ENCODE data around the gene RARRES2.

- TF ChIP-seq EP300 (IDR thresholded peaks at IDR 0.05): no peak
- TF ChIP-seq POLR2AphosphoS5 (IDR thresholded peaks at IDR 0.05): no peak
- TF ChIP-seq POLR2A (IDR thresholded peaks at IDR 0.05; ENCODE audit: low read depth): no peak
These were observed 19.7 kb downstream of the RARRES2 start for GRCh38 chr7:150321788-150322113.

Measured in esophagus muscularis mucosa (tissue), 3 donors.